Hepatocyte (in vitro differentiated cells): ENCODE data around the gene HIGD1A.

ENCODE experiments used
- CTCF ChIP-seq: fragments of 200-600 bp; sonication (generic); IDR thresholded peaks from 2 replicates; pipeline ENCODE4 v1.5.1; 2016; ENCODE audit warnings: antibody characterized with exemption, mild to moderate bottlenecking; ENCODE audit not compliant: poor library complexity
- EZH2 ChIP-seq: fragments of 200-600 bp; sonication (generic); IDR thresholded peaks from 2 replicates; pipeline ENCODE4 v1.6.1; 2016; ENCODE audit warnings: antibody characterized with exemption, mild to moderate bottlenecking, borderline replicate concordance

- TF ChIP-seq CTCF, result no peak
- TF ChIP-seq EZH2, result no peak
These were observed 40.5 kb upstream of the HIGD1A start for GRCh38 chr3:42844815-42845214.
